Stomach smooth muscle (tissue), 2 donors: ENCODE measurements around the gene KRT82.

Experiments
- H3K27ac ChIP-seq: one replicate; pipeline ENCODE4 v1.7.0; 2013; ENCODE audit warnings: mild to moderate bottlenecking, low read length, inconsistent platforms
- H3K27me3 ChIP-seq, 2 donors: one replicate each; pipeline ENCODE4 v1.7.0; 2013; ENCODE audit warnings: low read length in 2 of 2; ENCODE audit not compliant: insufficient read depth in 2 of 2, control insufficient read depth in 1 of 2
- H3K36me3 ChIP-seq, 2 donors: one replicate each; pipeline ENCODE4 v1.7.0; 2013; ENCODE audit warnings: low read length in 2 of 2; ENCODE audit not compliant: control insufficient read depth in 2 of 2, insufficient read depth in 2 of 2
- H3K4me1 ChIP-seq: one replicate; pipeline ENCODE4 v1.7.0; 2013; ENCODE audit warnings: low read length; ENCODE audit not compliant: control insufficient read depth, insufficient read depth
- H3K4me3 ChIP-seq, 2 donors: one replicate each; pipeline ENCODE4 v1.7.0; 2013; ENCODE audit warnings: low read length in 2 of 2
- H3K9ac ChIP-seq, 2 donors: one replicate each; pipeline ENCODE4 v1.7.0; 2013; ENCODE audit warnings: low read length in 2 of 2, mild to moderate bottlenecking in 1 of 2
- H3K9me3 ChIP-seq, 2 donors: one replicate each; pipeline ENCODE4 v1.7.0; 2013; ENCODE audit warnings: low read length in 2 of 2; ENCODE audit not compliant: control insufficient read depth in 2 of 2
- donor health status: healthy.
- donor health status: Pancreatic carcinoma.

KRT82 gene

GRCh38 chr12:52395761-52396434 is 10.2 kb downstream of the KRT82 start:
- H3K9ac ChIP-seq = no peak overlapping the region
- no peaks in the 10 kb centered on the region for H3K36me3 ChIP-seq
- H3K4me1 ChIP-seq = peaks cover 10% of the 10 kb centered on the region
- peaks cover 0 to 6% of the 10 kb centered on the region in 2 donors for H3K27me3 ChIP-seq
- H3K27ac ChIP-seq = no peak overlapping the region
- no peak overlapping the region for H3K4me3 ChIP-seq
- no peaks in the 10 kb centered on the region for H3K9me3 ChIP-seq

- no peaks in the 10 kb centered on the region for H3K36me3 ChIP-seq
- peaks cover 10% of the 10 kb centered on the region for H3K4me1 ChIP-seq
- H3K9me3 ChIP-seq = no peaks in the 10 kb centered on the region
- no peak overlapping the region for H3K9ac ChIP-seq
- no peak overlapping the region for H3K4me3 ChIP-seq
- no peak overlapping the region for H3K27ac ChIP-seq
- peaks cover 0 to 4% of the 10 kb centered on the region in 2 donors for H3K27me3 ChIP-seq
Observed at GRCh38 chr12:52394836-52395405, 11.2 kb downstream of the KRT82 start.

DNA sequence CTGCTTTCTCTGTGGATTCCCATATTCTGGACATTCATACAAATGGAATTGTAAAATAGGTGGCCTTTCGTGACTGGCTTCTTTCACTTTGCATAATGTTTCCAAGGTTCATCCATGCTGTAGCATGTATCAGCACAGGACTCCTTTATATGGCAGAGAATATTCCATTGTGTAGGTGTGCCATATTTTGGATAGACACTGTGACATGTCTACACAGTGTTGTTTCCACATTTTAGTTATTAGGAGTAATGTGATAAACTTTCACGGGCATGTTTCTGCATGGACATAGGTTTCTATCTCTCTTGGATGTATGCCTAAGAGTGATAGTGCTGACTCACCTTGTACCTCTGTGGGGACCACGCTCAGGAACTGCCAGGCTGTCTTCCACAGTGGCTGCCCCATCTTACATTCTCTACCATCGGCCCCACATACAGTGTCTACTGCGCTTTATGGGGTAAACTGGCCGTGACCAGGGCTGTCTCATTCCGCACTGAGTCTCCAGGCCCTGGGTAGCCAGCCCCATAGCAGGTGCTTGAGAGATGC is 13.6 kb downstream of the KRT82 start:
- Histone ChIP-seq H3K4me3 (no peak overlapping the region), H3K27me3 (peaks cover 4 to 5% of the 10 kb centered on the region in 2 donors), H3K4me1 (peaks cover 10% of the 10 kb centered on the region), H3K27ac (no peak overlapping the region), H3K9ac (no peak overlapping the region), H3K36me3 (no peaks in the 10 kb centered on the region), H3K9me3 (no peaks in the 10 kb centered on the region)

DNA sequence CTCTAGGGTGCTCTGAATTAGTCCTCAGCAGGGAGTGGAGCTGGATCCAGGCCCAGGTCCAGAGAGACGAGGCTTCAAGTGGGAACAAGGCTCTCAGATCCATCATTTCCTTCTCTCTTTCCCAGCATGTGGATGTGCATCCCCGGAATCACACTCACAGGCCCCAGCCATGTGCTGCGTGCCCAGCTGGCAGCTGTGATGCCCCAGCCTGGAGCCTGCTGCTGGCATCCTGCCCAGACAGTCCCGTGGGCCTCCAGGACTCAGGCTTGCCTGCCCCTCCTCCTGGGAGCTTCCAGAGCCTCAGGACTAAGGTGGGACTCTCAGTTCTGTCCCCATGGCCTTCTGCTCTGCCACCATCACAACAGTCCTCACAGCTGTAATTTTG is 14.5 kb downstream of the KRT82 start:
- H3K9me3 ChIP-seq = no peaks in the 10 kb centered on the region
- no peaks in the 10 kb centered on the region for H3K36me3 ChIP-seq
- H3K4me3 ChIP-seq = no peak overlapping the region
- H3K9ac ChIP-seq = peak overlapping the region in 1 of 2 donors; percentile 21
- peaks cover 4% of the 10 kb centered on the region in 2 donors for H3K27me3 ChIP-seq
- peaks cover 10% of the 10 kb centered on the region for H3K4me1 ChIP-seq
- peak overlapping the region; percentile 37 for H3K27ac ChIP-seq

DNA sequence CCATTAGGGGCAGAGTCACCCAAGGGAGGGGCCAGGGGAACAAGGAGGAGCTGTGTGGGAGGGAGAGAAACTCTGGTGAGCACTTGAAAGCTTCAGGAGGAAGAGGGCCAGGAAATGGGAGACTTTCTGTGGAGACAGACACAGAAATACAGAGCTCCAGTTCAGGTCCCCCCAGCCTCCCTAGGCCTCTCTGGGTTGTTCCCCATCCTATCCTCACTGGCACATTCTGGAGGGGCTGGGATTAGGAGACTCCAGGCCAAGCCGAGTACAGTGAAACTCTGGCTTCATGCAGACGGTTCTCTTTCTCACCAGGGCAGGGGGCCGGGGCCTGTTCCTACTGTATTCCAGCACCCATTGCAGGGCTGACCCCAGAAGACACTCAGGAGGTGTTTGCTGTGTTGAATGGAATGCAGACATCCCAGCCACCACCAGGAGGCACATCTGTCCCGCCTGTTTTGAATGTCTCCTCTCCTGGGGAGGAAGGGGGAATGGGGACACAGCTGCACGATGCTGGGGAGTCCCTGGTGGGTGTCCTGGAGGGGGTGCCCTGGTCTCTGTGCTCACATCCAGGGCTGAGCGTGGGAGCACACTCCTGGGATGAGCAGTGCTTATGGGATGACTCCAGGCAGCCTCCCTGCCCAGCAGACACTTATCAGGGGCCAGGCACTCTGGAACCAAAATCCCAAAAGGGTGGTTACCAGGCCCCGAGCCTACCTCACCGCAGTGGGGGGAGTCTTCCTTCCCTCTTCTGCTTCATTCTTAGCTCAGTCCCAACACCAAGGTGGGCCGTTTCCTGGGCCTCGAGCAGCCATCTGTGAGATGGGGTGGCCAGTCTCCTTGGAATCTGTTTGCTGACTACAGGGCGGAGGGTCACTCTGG is 15.2 kb downstream of the KRT82 start:
- Histone ChIP-seq H3K27me3 (peaks cover 3 to 4% of the 10 kb centered on the region in 2 donors), H3K9me3 (no peaks in the 10 kb centered on the region), H3K4me3 (no peak overlapping the region), H3K27ac (peak overlapping the region; percentile 37), H3K4me1 (peaks cover 10% of the 10 kb centered on the region), H3K36me3 (no peaks in the 10 kb centered on the region), H3K9ac (peak overlapping the region in 1 of 2 donors; percentile 21)

- Histone ChIP-seq H3K4me1 (peaks cover 10% of the 10 kb centered on the region), H3K27me3 (peaks cover 3 to 4% of the 10 kb centered on the region in 2 donors), H3K36me3 (no peaks in the 10 kb centered on the region), H3K9ac (no peak overlapping the region), H3K27ac (no peak overlapping the region), H3K4me3 (no peak overlapping the region), H3K9me3 (no peaks in the 10 kb centered on the region)
Observed at GRCh38 chr12:52389313-52390207, 16.6 kb downstream of the KRT82 start.

GRCh38 chr12:52387859-52388258 is 18.3 kb downstream of the KRT82 start:
- no peaks in the 10 kb centered on the region for H3K9me3 ChIP-seq
- no peaks in the 10 kb centered on the region for H3K36me3 ChIP-seq
- H3K27ac ChIP-seq = no peak overlapping the region

GRCh38 chr12:52385226-52385702 is 20.9 kb downstream of the KRT82 start, which contains the start of gene KRT84:
TSS of gene KRT84 (minus strand) at chr12:52385652. CDS start at chr12:52385585, 67 bp downstream.
- peaks cover 4 to 6% of the 10 kb centered on the region in 2 donors for H3K27me3 ChIP-seq
- no peak within 1 kb of the TSS for H3K9ac ChIP-seq
- H3K36me3 ChIP-seq = no peaks in the 10 kb centered on the region
- H3K4me3 ChIP-seq = no peak within 1 kb of the TSS
- no peaks in the 10 kb centered on the region for H3K9me3 ChIP-seq
- no peaks in the 10 kb centered on the region for H3K4me1 ChIP-seq
- no peak within 1 kb of the TSS for H3K27ac ChIP-seq

More at GRCh38 chr12:52387859-52388258, 18.3 kb downstream of the KRT82 start:
- H3K4me3 ChIP-seq = no peak overlapping the region
- peaks cover 10% of the 10 kb centered on the region for H3K4me1 ChIP-seq
- peaks cover 4 to 6% of the 10 kb centered on the region in 2 donors for H3K27me3 ChIP-seq
- H3K9ac ChIP-seq = no peak overlapping the region

GRCh38 chr12:52383331-52383730 is 22.8 kb downstream of the KRT82 start:
- Histone ChIP-seq H3K27me3 (peaks cover 4 to 5% of the 10 kb centered on the region in 2 donors), H3K36me3 (no peaks in the 10 kb centered on the region), H3K27ac (no peak overlapping the region), H3K4me3 (no peak overlapping the region), H3K9ac (no peak overlapping the region), H3K9me3 (no peaks in the 10 kb centered on the region), H3K4me1 (no peaks in the 10 kb centered on the region)

GRCh38 chr12:52382854-52383253 is 23.3 kb downstream of the KRT82 start:
- Histone ChIP-seq H3K27me3 (peaks cover 0 to 3% of the 10 kb centered on the region in 2 donors), H3K4me1 (no peaks in the 10 kb centered on the region), H3K27ac (no peak overlapping the region), H3K4me3 (no peak overlapping the region), H3K9me3 (no peaks in the 10 kb centered on the region), H3K36me3 (no peaks in the 10 kb centered on the region), H3K9ac (no peak overlapping the region)
